ENCODE measurements around the gene IER3IP1.
"Not testable (repeated sequence)": the region's sequence is repeated elsewhere in the genome, so short reads cannot be mapped to it uniquely, and the experiment has no call there.

The IER3IP1 gene, protein sequence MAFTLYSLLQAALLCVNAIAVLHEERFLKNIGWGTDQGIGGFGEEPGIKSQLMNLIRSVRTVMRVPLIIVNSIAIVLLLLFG

DNA sequence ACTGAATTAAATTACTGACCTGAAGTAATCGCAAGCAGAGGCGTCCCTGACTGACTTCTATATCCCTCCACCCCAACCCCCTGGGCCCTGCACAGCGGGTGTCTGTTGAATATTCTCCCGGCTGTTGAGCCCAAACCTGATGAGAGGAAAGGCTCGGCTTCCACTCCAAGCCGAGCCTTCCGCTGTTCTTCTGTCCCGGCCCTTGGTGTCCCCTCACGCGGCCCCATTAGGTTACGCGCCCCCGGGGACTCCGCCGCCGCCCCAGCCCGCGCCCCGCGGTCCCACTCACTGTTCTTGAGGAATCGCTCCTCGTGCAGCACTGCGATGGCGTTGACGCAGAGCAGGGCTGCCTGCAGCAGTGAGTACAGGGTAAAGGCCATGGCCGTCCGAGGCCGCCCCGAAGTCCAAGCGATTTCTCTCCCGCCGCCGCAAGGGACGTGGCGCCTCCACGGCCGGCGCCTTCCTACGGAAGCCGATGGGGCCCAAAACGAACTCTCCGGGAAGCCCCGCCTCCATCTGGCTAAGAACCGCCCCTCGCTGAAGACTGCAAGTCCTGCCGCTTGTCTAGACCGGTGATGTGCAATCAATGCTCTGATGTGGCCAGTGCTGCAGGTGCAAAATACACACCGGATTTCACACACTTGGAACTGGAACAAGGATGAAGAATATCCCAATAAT, at the start of gene IER3IP1:
IER3IP1 (minus strand) TSS at position 467 of the 678 bp plus-strand sequence; CDS start at position 380, 87 bp downstream.
- peak; percentile 74 for DNase-seq (ENCODE audit: low read depth, low spot score)
- Histone ChIP-seq H3K36me3 (ENCODE audit: insufficient read depth, insufficient read length, low read length) (peaks cover 14% of the 10 kb centered on the region), H3K4me3 (ENCODE audit: insufficient read length, low read depth) (peak within 1 kb of the TSS; percentile 70), H3K9me3 (ENCODE audit: insufficient read depth, low read length) (no peaks in the 10 kb centered on the region), H3K4me1 (ENCODE audit: insufficient read depth, insufficient read length) (no peaks in the 10 kb centered on the region), H3K27me3 (ENCODE audit: insufficient read depth, insufficient read length) (no peaks in the 10 kb centered on the region), H3K9ac (ENCODE audit: insufficient read length, low read depth) (peak within 1 kb of the TSS; percentile 88)
- TF ChIP-seq SUZ12 (IDR thresholded peaks at IDR 0.05; ENCODE audit: extremely low read depth, insufficient read depth, insufficient read length) = no peak
- TF ChIP-seq ZNF274 (IDR thresholded peaks at IDR 0.05; ENCODE audit: low read depth, low read length) = no peak
- no peak for TF ChIP-seq YY1 (IDR thresholded peaks at IDR 0.05; ENCODE audit: insufficient read depth, insufficient read length)

DNA sequence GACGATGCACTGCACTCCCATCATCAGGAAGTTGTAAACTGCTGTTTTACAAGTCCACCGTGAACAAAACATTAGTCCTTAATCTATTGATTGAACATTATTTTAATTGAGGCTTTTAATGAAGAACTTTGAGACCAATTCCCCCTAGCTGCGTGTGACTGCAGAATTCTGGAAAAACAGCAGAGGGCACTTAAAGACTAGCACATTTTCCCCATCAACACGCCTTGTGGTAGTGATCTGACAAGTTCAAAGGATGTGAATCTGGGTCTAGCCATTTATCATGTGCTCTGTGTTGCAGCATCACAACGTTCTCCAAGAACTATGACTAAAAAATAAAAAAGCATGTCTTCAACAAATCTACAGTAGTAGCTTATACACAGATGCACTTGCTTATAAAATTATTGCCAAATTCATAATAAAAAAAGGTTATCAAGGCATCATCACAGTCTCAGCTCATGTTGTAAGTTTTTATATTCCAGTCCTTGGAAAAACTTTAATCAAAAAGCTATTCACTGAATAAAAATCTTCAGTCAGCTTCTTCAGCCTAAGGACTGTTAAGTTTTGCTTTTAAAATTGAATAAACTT, 39.5 kb upstream of the IER3IP1 start:
- H3K27me3 ChIP-seq (ENCODE audit: insufficient read depth, insufficient read length) = no peaks in the 10 kb centered on the region
- H3K4me3 ChIP-seq (ENCODE audit: insufficient read length, low read depth) = no peak overlapping the region
- no peaks in the 10 kb centered on the region for H3K9me3 ChIP-seq (ENCODE audit: insufficient read depth, low read length)
- H3K9ac ChIP-seq (ENCODE audit: insufficient read length, low read depth) = no peak overlapping the region
- no peak for TF ChIP-seq SUZ12 (IDR thresholded peaks at IDR 0.05; ENCODE audit: extremely low read depth, insufficient read depth, insufficient read length)
- TF ChIP-seq ZNF274 (IDR thresholded peaks at IDR 0.05; ENCODE audit: low read depth, low read length) = no peak
- no peak for TF ChIP-seq YY1 (IDR thresholded peaks at IDR 0.05; ENCODE audit: insufficient read depth, insufficient read length)
- peak; percentile 51 for DNase-seq (ENCODE audit: low read depth, low spot score)
- H3K4me1 ChIP-seq (ENCODE audit: insufficient read depth, insufficient read length) = no peaks in the 10 kb centered on the region
- no peaks in the 10 kb centered on the region for H3K36me3 ChIP-seq (ENCODE audit: insufficient read depth, insufficient read length, low read length)

DNA sequence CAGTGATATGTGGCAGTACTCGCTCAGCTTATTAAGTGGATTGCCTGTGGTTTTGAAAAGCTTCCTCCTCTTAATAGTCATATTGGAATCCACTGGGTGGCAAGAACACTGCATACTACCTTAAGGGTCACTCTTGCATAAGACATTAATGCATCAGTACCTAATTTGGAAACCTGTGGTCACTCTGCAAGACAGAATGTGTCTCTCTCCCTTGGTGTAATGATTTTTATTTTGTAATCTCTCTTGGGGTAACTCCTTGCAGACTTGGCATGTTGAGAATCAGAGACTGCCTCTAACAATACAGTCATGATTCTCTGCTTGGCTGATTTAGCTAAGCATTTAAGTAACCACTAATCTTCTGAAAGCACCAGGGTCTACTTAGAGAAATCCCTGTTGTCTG, 33.0 kb upstream of the IER3IP1 start:
- DNase-seq (ENCODE audit: low read depth, low spot score) = no peak
- H3K9me3 ChIP-seq (ENCODE audit: insufficient read depth, low read length) = no peaks in the 10 kb centered on the region
- no peaks in the 10 kb centered on the region for H3K4me1 ChIP-seq (ENCODE audit: insufficient read depth, insufficient read length)
- no peaks in the 10 kb centered on the region for H3K36me3 ChIP-seq (ENCODE audit: insufficient read depth, insufficient read length, low read length)
- no peaks in the 10 kb centered on the region for H3K27me3 ChIP-seq (ENCODE audit: insufficient read depth, insufficient read length)
- H3K9ac ChIP-seq (ENCODE audit: insufficient read length, low read depth) = no peak overlapping the region
- no peak for TF ChIP-seq ZNF274 (IDR thresholded peaks at IDR 0.05; ENCODE audit: low read depth, low read length)
- TF ChIP-seq SUZ12 (IDR thresholded peaks at IDR 0.05; ENCODE audit: extremely low read depth, insufficient read depth, insufficient read length) = no peak
- TF ChIP-seq YY1 (IDR thresholded peaks at IDR 0.05; ENCODE audit: insufficient read depth, insufficient read length) = no peak
- H3K4me3 ChIP-seq (ENCODE audit: insufficient read length, low read depth) = no peak overlapping the region

DNA sequence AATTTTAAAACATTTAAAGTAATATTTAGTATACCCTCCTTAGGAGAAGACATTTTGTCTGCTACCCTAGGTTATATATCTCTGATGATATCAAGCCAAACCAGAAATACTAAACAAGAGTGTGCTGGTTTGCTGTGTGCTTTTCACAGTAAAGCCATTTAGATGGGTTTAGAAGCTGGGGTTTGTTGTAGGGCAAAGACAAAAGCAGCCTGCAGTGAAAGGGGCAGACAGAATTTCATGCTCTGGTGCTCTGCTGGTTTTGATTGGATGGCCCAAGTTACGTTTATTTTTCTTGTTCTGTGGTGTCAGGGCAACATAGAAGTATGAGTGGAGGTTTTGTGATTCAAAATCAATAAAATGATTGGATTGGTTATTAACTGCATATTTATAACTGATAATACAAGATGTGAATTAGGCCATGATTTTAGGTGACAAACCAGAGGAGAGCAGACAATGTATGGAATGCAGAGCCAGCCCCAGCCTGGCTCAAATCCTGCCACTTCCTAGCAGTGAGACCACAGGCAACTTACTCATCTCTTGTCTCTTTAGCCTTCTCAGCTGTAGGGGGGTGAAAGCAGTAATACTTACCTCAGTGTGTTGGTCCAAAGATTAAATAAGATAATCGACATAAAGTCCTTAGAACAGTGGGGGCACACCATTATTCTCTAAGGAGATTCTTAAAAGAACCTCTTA, 30.9 kb upstream of the IER3IP1 start:
- Histone ChIP-seq H3K9me3 (ENCODE audit: insufficient read depth, low read length) (no peaks in the 10 kb centered on the region), H3K27me3 (ENCODE audit: insufficient read depth, insufficient read length) (no peaks in the 10 kb centered on the region), H3K4me1 (ENCODE audit: insufficient read depth, insufficient read length) (no peaks in the 10 kb centered on the region), H3K36me3 (ENCODE audit: insufficient read depth, insufficient read length, low read length) (no peaks in the 10 kb centered on the region), H3K9ac (ENCODE audit: insufficient read length, low read depth) (no peak overlapping the region), H3K4me3 (ENCODE audit: insufficient read length, low read depth) (no peak overlapping the region)
- no peak for TF ChIP-seq SUZ12 (IDR thresholded peaks at IDR 0.05; ENCODE audit: extremely low read depth, insufficient read depth, insufficient read length)
- no peak for TF ChIP-seq ZNF274 (IDR thresholded peaks at IDR 0.05; ENCODE audit: low read depth, low read length)
- TF ChIP-seq YY1 (IDR thresholded peaks at IDR 0.05; ENCODE audit: insufficient read depth, insufficient read length) = no peak
- no peak for DNase-seq (ENCODE audit: low read depth, low spot score)

DNA sequence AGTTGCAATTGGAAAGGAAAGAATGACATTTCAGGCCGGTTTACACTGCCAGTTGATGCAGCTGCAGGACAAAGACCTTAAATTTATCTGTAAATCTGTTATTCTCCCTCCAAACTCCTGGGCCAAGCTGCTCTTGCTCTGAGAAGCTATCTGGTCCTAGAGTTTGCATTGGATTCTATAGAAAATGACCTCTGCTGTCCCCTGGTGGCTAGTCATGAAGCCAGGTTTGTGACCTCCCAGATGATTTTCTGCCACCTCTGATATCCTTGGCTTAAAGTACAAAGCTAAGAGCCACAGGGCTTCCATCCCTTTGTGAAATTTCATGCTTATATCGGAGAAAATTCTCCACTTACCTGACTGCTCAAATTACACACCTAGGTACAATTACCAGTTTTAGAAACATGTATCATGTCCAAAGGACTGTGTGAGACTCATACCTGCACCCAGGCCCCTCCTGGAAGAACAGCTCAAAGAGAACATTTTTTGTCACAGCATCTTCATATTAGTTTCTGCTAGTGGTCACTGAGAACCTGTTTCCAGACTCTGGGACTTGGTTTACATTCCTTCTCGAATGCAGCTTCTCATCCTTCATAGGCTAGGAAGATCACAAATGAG, 28.9 kb upstream of the IER3IP1 start:
- Histone ChIP-seq H3K9ac (ENCODE audit: insufficient read length, low read depth) (no peak overlapping the region), H3K4me3 (ENCODE audit: insufficient read length, low read depth) (no peak overlapping the region), H3K4me1 (ENCODE audit: insufficient read depth, insufficient read length) (no peaks in the 10 kb centered on the region), H3K9me3 (ENCODE audit: insufficient read depth, low read length) (no peaks in the 10 kb centered on the region), H3K27me3 (ENCODE audit: insufficient read depth, insufficient read length) (no peaks in the 10 kb centered on the region), H3K36me3 (ENCODE audit: insufficient read depth, insufficient read length, low read length) (no peaks in the 10 kb centered on the region)
- DNase-seq (ENCODE audit: low read depth, low spot score) = peak; percentile 33
- TF ChIP-seq ZNF274 (IDR thresholded peaks at IDR 0.05; ENCODE audit: low read depth, low read length) (no peak), YY1 (IDR thresholded peaks at IDR 0.05; ENCODE audit: insufficient read depth, insufficient read length) (no peak), SUZ12 (IDR thresholded peaks at IDR 0.05; ENCODE audit: extremely low read depth, insufficient read depth, insufficient read length) (no peak)

DNA sequence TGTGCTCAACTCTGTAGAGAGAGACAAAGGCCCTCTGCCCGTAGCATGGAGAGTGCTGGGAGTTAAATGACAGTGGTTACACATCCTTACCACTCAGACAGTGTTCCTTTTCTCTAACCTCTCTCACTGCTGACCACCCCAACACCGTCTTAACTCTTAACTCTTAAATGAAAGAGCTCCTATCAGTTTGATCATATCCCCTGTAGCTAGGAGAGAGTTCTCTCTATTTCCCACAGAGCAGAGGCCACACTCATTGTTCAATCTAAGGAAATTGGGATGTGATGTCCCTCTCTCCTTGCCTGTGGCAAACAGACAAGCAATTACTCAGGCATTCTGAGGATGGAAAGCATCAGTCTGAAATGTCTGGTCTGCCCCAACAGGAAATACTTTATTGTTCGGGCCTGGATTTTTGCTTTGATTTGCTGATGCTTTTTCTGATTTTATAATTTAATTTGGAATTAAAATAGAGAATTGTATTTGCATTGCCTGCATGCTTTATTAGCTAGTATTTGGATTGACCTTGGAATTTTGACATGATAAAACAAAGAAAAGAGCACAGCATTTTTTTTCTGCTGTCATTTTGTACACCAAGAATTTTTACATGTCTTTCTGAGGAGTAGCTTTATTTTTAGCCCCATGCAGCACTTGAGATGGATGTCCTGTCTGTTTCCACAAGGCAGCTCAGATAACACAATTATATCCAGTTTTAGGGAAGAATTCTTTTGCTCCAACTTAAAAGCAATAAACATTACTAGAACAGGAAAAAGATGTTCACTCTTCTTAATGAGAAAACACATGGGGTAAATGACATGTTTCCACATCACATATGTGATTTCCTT, 27.7 kb upstream of the IER3IP1 start:
- no peaks in the 10 kb centered on the region for H3K36me3 ChIP-seq (ENCODE audit: insufficient read depth, insufficient read length, low read length)
- no peak for DNase-seq (ENCODE audit: low read depth, low spot score)
- H3K9ac ChIP-seq (ENCODE audit: insufficient read length, low read depth) = no peak overlapping the region
- no peaks in the 10 kb centered on the region for H3K27me3 ChIP-seq (ENCODE audit: insufficient read depth, insufficient read length)
- no peak for TF ChIP-seq ZNF274 (IDR thresholded peaks at IDR 0.05; ENCODE audit: low read depth, low read length)
- TF ChIP-seq YY1 (IDR thresholded peaks at IDR 0.05; ENCODE audit: insufficient read depth, insufficient read length) = no peak
- TF ChIP-seq SUZ12 (IDR thresholded peaks at IDR 0.05; ENCODE audit: extremely low read depth, insufficient read depth, insufficient read length) = no peak
- no peaks in the 10 kb centered on the region for H3K4me1 ChIP-seq (ENCODE audit: insufficient read depth, insufficient read length)
- no peaks in the 10 kb centered on the region for H3K9me3 ChIP-seq (ENCODE audit: insufficient read depth, low read length)
- no peak overlapping the region for H3K4me3 ChIP-seq (ENCODE audit: insufficient read length, low read depth)

DNA sequence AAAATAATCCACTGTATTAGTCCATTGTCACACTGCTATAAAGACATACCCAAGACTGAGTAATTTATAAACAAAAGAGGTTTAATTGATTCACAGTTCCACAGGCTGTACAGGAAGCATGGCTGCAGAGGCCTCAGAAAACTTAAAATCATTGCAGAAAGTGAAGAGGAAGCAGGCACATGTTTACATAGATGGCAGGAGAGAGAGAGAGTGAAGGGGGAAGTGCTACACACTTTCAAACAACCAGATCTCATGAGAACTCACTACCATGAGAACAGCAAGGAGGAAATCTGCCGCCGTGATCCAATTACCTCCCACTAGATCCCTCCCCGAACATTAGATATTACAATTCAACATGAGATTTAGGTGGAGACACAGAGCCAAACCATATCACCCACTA, 19.8 kb upstream of the IER3IP1 start:
- not testable (repeated sequence) for H3K4me1 ChIP-seq (ENCODE audit: insufficient read depth, insufficient read length); H3K36me3 ChIP-seq (ENCODE audit: insufficient read depth, insufficient read length, low read length); H3K4me3 ChIP-seq (ENCODE audit: insufficient read length, low read depth); DNase-seq (ENCODE audit: low read depth, low spot score); H3K27me3 ChIP-seq (ENCODE audit: insufficient read depth, insufficient read length); H3K9me3 ChIP-seq (ENCODE audit: insufficient read depth, low read length); H3K9ac ChIP-seq (ENCODE audit: insufficient read length, low read depth)
